Hepatocyte (in vitro differentiated cells): ENCODE data around the gene SORCS2.

ENCODE experiments used
- EZH2 ChIP-seq: fragments of 200-600 bp; sonication (generic); IDR thresholded peaks from 2 replicates; pipeline ENCODE4 v1.6.1; 2016; ENCODE audit warnings: antibody characterized with exemption, mild to moderate bottlenecking, borderline replicate concordance
- TF ChIP-seq, protein P1 (sequence below): fragments of 200-600 bp; sonication (generic); IDR thresholded peaks from 2 replicates; pipeline ENCODE4 v1.5.1; 2016; ENCODE audit warnings: antibody characterized with exemption, mild to moderate bottlenecking; ENCODE audit not compliant: poor library complexity

DNA sequence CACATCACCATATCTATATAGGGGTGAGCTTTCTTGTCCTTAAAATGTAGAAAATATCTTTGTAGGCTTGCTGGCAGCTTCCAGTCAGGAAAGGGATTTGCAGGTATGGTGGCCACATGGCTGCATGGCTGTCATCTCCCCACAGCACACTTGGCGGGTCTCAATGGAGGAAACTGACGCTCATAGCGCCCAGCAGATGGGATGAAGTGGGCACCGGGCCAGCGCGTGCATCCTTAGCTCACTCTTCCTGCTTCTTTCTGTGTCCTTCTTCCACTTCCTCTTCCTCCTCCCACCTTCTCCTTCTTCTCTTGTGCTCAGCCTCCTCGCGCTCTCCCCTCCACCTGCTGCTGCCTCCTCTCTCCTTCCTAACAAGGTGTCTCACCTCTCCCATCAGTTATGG is 398.6 kb downstream of the SORCS2 start:
- TF ChIP-seq EZH2, result no peak
- TF ChIP-seq, protein P1, sequence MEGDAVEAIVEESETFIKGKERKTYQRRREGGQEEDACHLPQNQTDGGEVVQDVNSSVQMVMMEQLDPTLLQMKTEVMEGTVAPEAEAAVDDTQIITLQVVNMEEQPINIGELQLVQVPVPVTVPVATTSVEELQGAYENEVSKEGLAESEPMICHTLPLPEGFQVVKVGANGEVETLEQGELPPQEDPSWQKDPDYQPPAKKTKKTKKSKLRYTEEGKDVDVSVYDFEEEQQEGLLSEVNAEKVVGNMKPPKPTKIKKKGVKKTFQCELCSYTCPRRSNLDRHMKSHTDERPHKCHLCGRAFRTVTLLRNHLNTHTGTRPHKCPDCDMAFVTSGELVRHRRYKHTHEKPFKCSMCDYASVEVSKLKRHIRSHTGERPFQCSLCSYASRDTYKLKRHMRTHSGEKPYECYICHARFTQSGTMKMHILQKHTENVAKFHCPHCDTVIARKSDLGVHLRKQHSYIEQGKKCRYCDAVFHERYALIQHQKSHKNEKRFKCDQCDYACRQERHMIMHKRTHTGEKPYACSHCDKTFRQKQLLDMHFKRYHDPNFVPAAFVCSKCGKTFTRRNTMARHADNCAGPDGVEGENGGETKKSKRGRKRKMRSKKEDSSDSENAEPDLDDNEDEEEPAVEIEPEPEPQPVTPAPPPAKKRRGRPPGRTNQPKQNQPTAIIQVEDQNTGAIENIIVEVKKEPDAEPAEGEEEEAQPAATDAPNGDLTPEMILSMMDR, result no peak
